ENCODE results near the gene ZNF121.
"Not testable (repeated sequence)": the region's sequence is repeated elsewhere in the genome, so short reads cannot be mapped to it uniquely, and the experiment has no call there.

The ZNF121 gene

GRCh38 chr19:9552536-9553274 lies 31.6 kb downstream of the ZNF121 start:
- TF ChIP-seq POLR2AphosphoS5 (IDR thresholded peaks at IDR 0.05; ENCODE audit: borderline replicate concordance, low read depth, low read length) (no peak), EZH2 (IDR thresholded peaks at IDR 0.05) (no peak), FOXP2 (optimal IDR thresholded peaks at IDR 0.05; ENCODE audit: control extremely low read depth, extremely low read length, insufficient read depth) (no peak)
- H3K9me3 ChIP-seq (ENCODE audit: low read depth, low read length) = no peaks in the 10 kb centered on the region
- no peak overlapping the region for H3K9ac ChIP-seq (ENCODE audit: insufficient read length)
- no peak overlapping the region for H3K27ac ChIP-seq
- DNase-seq (ENCODE audit: low read depth, low spot score) = no peak
- H3K4me3 ChIP-seq = no peak overlapping the region
- H3K36me3 ChIP-seq (ENCODE audit: insufficient read depth, low read length) = no peaks in the 10 kb centered on the region

- Histone ChIP-seq H3K27ac (no peak overlapping the region), H3K9ac (ENCODE audit: insufficient read length) (no peak overlapping the region), H3K9me3 (ENCODE audit: low read depth, low read length) (no peaks in the 10 kb centered on the region), H3K4me3 (no peak overlapping the region), H3K36me3 (ENCODE audit: insufficient read depth, low read length) (no peaks in the 10 kb centered on the region)
- no peak for TF ChIP-seq POLR2AphosphoS5 (IDR thresholded peaks at IDR 0.05; ENCODE audit: borderline replicate concordance, low read depth, low read length)
- no peak for TF ChIP-seq EZH2 (IDR thresholded peaks at IDR 0.05)
- no peak for TF ChIP-seq FOXP2 (optimal IDR thresholded peaks at IDR 0.05; ENCODE audit: control extremely low read depth, extremely low read length, insufficient read depth)
- DNase-seq (ENCODE audit: low read depth, low spot score) = no peak
Observed at GRCh38 chr19:9547870-9548269, 36.4 kb downstream of the ZNF121 start.

- H3K9ac ChIP-seq (ENCODE audit: insufficient read length); H3K36me3 ChIP-seq (ENCODE audit: insufficient read depth, low read length); H3K27ac ChIP-seq; DNase-seq (ENCODE audit: low read depth, low spot score); H3K9me3 ChIP-seq (ENCODE audit: low read depth, low read length); H3K4me3 ChIP-seq: not testable (repeated sequence)
Observed at GRCh38 chr19:9541281-9541680, 43.0 kb downstream of the ZNF121 start.

GRCh38 chr19:9539921-9540320 lies 44.4 kb downstream of the ZNF121 start:
- not testable (repeated sequence) for H3K27ac ChIP-seq; H3K9ac ChIP-seq (ENCODE audit: insufficient read length); H3K9me3 ChIP-seq (ENCODE audit: low read depth, low read length); DNase-seq (ENCODE audit: low read depth, low spot score); H3K4me3 ChIP-seq
- peaks cover 17% of the 10 kb centered on the region; the same call in 1 of the 2 replicates for H3K36me3 ChIP-seq (ENCODE audit: insufficient read depth, low read length)

GRCh38 chr19:9539201-9539600 lies 45.1 kb downstream of the ZNF121 start:
- not testable (repeated sequence) for H3K9me3 ChIP-seq (ENCODE audit: low read depth, low read length); H3K27ac ChIP-seq; DNase-seq (ENCODE audit: low read depth, low spot score); H3K4me3 ChIP-seq; H3K9ac ChIP-seq (ENCODE audit: insufficient read length)
- peaks cover 24% of the 10 kb centered on the region; the same call in 1 of the 2 replicates for H3K36me3 ChIP-seq (ENCODE audit: insufficient read depth, low read length)

GRCh38 chr19:9538183-9539058 lies 45.9 kb downstream of the ZNF121 start, which contains the start of gene ZNF426:
TSS of gene ZNF426 (minus strand) at chr19:9538645. CDS start at chr19:9536232, 2,413 bp downstream.
- H3K36me3 ChIP-seq (ENCODE audit: insufficient read depth, low read length) = peaks cover 31% of the 10 kb centered on the region; the same call in 1 of the 2 replicates
- peak within 1 kb of the TSS; percentile 77 for H3K4me3 ChIP-seq
- H3K9me3 ChIP-seq (ENCODE audit: low read depth, low read length) = no peaks in the 10 kb centered on the region
- DNase-seq (ENCODE audit: low read depth, low spot score) = peak; percentile 5
- peak; percentile 69 for TF ChIP-seq POLR2AphosphoS5 (IDR thresholded peaks at IDR 0.05; ENCODE audit: borderline replicate concordance, low read depth, low read length)
- TF ChIP-seq FOXP2 (optimal IDR thresholded peaks at IDR 0.05; ENCODE audit: control extremely low read depth, extremely low read length, insufficient read depth) = no peak
- no peak for TF ChIP-seq EZH2 (IDR thresholded peaks at IDR 0.05)
- peak within 1 kb of the TSS; percentile 83 for H3K9ac ChIP-seq (ENCODE audit: insufficient read length)
- peak within 1 kb of the TSS; percentile 71 for H3K27ac ChIP-seq

- TF ChIP-seq EZH2 (IDR thresholded peaks at IDR 0.05) = no peak
- TF ChIP-seq FOXP2 (optimal IDR thresholded peaks at IDR 0.05; ENCODE audit: control extremely low read depth, extremely low read length, insufficient read depth) = no peak
- no peak for TF ChIP-seq POLR2AphosphoS5 (IDR thresholded peaks at IDR 0.05; ENCODE audit: borderline replicate concordance, low read depth, low read length)
- Histone ChIP-seq H3K27ac (no peak overlapping the region), H3K4me3 (no peak overlapping the region), H3K9me3 (ENCODE audit: low read depth, low read length) (peaks cover 4% of the 10 kb centered on the region; the same call in 1 of the 2 replicates), H3K9ac (ENCODE audit: insufficient read length) (no peak overlapping the region), H3K36me3 (ENCODE audit: insufficient read depth, low read length) (peaks cover 53% of the 10 kb centered on the region; the same call in 1 of the 2 replicates)
- DNase-seq (ENCODE audit: low read depth, low spot score) = no peak
Observed at GRCh38 chr19:9535934-9536333, 48.4 kb downstream of the ZNF121 start.

GRCh38 chr19:9531933-9532332 lies 52.4 kb downstream of the ZNF121 start:
- Histone ChIP-seq H3K27ac (no peak overlapping the region), H3K9me3 (ENCODE audit: low read depth, low read length) (peaks cover 25% of the 10 kb centered on the region), H3K9ac (ENCODE audit: insufficient read length) (no peak overlapping the region), H3K36me3 (ENCODE audit: insufficient read depth, low read length) (peaks cover 85% of the 10 kb centered on the region), H3K4me3 (no peak overlapping the region)
- TF ChIP-seq POLR2AphosphoS5 (IDR thresholded peaks at IDR 0.05; ENCODE audit: borderline replicate concordance, low read depth, low read length) = no peak
- TF ChIP-seq FOXP2 (optimal IDR thresholded peaks at IDR 0.05; ENCODE audit: control extremely low read depth, extremely low read length, insufficient read depth) = no peak
- TF ChIP-seq EZH2 (IDR thresholded peaks at IDR 0.05) = no peak
- no peak for DNase-seq (ENCODE audit: low read depth, low spot score)

All from SK-N-MC (cell line).